Hepatocyte (in vitro differentiated cells): ENCODE measurements around the gene DMAC2.

Source experiments
- CTCF ChIP-seq: fragments of 200-600 bp; sonication (generic); IDR thresholded peaks from 2 replicates; pipeline ENCODE4 v1.5.1; 2016; ENCODE audit warnings: antibody characterized with exemption, mild to moderate bottlenecking; ENCODE audit not compliant: poor library complexity
- EZH2 ChIP-seq: fragments of 200-600 bp; sonication (generic); IDR thresholded peaks from 2 replicates; pipeline ENCODE4 v1.6.1; 2016; ENCODE audit warnings: antibody characterized with exemption, mild to moderate bottlenecking, borderline replicate concordance

GRCh38 chr19:41425174-41426115, 14.3 kb downstream of the DMAC2 start:
- TF ChIP-seq CTCF (no peak), EZH2 (no peak)
